ENCODE results near the gene MDK. TPM values are rescaled to one million over a fixed set of nuclear protein-coding genes. Genes with fewer than 3 reads are reported as not detected.
"Not testable (repeated sequence)": the region's sequence is repeated elsewhere in the genome, so short reads cannot be mapped to it uniquely, and the experiment has no call there.

The MDK gene
- total RNA-seq, 2 donors from 2014 or later, result 8.5 to 12.9 TPM

GRCh38 chr11:46369458-46370152 lies 11.9 kb upstream of the MDK start:
- peaks cover 5% of the 10 kb centered on the region for H3K4me1 Mint-ChIP-seq
- ATAC-seq (replicated peaks), result peak; percentile 69
- H3K9me3 Mint-ChIP-seq, result no peaks in the 10 kb centered on the region
- no peaks in the 10 kb centered on the region for H3K27me3 Mint-ChIP-seq
- H3K36me3 Mint-ChIP-seq (ENCODE audit: low read depth), result peaks cover 69% of the 10 kb centered on the region
- H3K4me3 Mint-ChIP-seq, result no peak overlapping the region
- no peak overlapping the region for H3K27ac Mint-ChIP-seq

GRCh38 chr11:46370253-46370652 lies 11.2 kb upstream of the MDK start:
- no peak overlapping the region for H3K27ac Mint-ChIP-seq
- no peaks in the 10 kb centered on the region for H3K4me1 Mint-ChIP-seq
- peaks cover 75% of the 10 kb centered on the region for H3K36me3 Mint-ChIP-seq (ENCODE audit: low read depth)

GRCh38 chr11:46371262-46371661 lies 10.2 kb upstream of the MDK start:
- peaks cover 80% of the 10 kb centered on the region for H3K36me3 Mint-ChIP-seq (ENCODE audit: low read depth)
- not testable (repeated sequence) for H3K27ac Mint-ChIP-seq; H3K4me1 Mint-ChIP-seq; H3K27me3 Mint-ChIP-seq; H3K4me3 Mint-ChIP-seq; ATAC-seq (replicated peaks); H3K9me3 Mint-ChIP-seq

More at GRCh38 chr11:46370253-46370652, 11.2 kb upstream of the MDK start:
- no peak overlapping the region for H3K4me3 Mint-ChIP-seq
- no peak for ATAC-seq (replicated peaks)
- no peaks in the 10 kb centered on the region for H3K27me3 Mint-ChIP-seq
- H3K9me3 Mint-ChIP-seq, result no peaks in the 10 kb centered on the region

- Mint-ChIP-seq H3K36me3 (ENCODE audit: low read depth) (peaks cover 87% of the 10 kb centered on the region), H3K4me3 (no peak overlapping the region), H3K27ac (no peak overlapping the region), H3K27me3 (no peaks in the 10 kb centered on the region), H3K9me3 (no peaks in the 10 kb centered on the region), H3K4me1 (no peaks in the 10 kb centered on the region)
- ATAC-seq (replicated peaks), result no peak
These were observed 9.4 kb upstream of the MDK start for GRCh38 chr11:46372086-46372485.

GRCh38 chr11:46372501-46372900 lies 9.0 kb upstream of the MDK start:
- peaks cover 87% of the 10 kb centered on the region for H3K36me3 Mint-ChIP-seq (ENCODE audit: low read depth)
- H3K4me3 Mint-ChIP-seq; H3K27me3 Mint-ChIP-seq; H3K4me1 Mint-ChIP-seq; ATAC-seq (replicated peaks); H3K27ac Mint-ChIP-seq; H3K9me3 Mint-ChIP-seq: not testable (repeated sequence)

- Mint-ChIP-seq H3K4me1 (peaks cover 4% of the 10 kb centered on the region), H3K4me3 (no peak overlapping the region), H3K27ac (no peak overlapping the region), H3K36me3 (ENCODE audit: low read depth) (peaks cover 81% of the 10 kb centered on the region), H3K27me3 (no peaks in the 10 kb centered on the region), H3K9me3 (no peaks in the 10 kb centered on the region)
- ATAC-seq (replicated peaks), result no peak
These were observed 7.4 kb upstream of the MDK start for GRCh38 chr11:46373787-46374740.

- H3K27ac Mint-ChIP-seq, result no peak overlapping the region
- H3K9me3 Mint-ChIP-seq, result no peaks in the 10 kb centered on the region
- no peak for ATAC-seq (replicated peaks)
- no peak overlapping the region for H3K4me3 Mint-ChIP-seq
- H3K27me3 Mint-ChIP-seq, result no peaks in the 10 kb centered on the region
- peaks cover 73% of the 10 kb centered on the region for H3K36me3 Mint-ChIP-seq (ENCODE audit: low read depth)
- H3K4me1 Mint-ChIP-seq, result peaks cover 4% of the 10 kb centered on the region
These were observed 6.7 kb upstream of the MDK start for GRCh38 chr11:46374815-46375214.

GRCh38 chr11:46375392-46376101 lies 5.9 kb upstream of the MDK start:
- Mint-ChIP-seq H3K4me3 (no peak overlapping the region), H3K27me3 (no peaks in the 10 kb centered on the region), H3K36me3 (ENCODE audit: low read depth) (peaks cover 66% of the 10 kb centered on the region), H3K4me1 (peaks cover 4% of the 10 kb centered on the region), H3K27ac (no peak overlapping the region), H3K9me3 (no peaks in the 10 kb centered on the region)
- no peak for ATAC-seq (replicated peaks)

GRCh38 chr11:46376258-46377050 lies 5.0 kb upstream of the MDK start:
- no peak overlapping the region for H3K4me3 Mint-ChIP-seq
- H3K4me1 Mint-ChIP-seq, result peaks cover 4% of the 10 kb centered on the region
- H3K27me3 Mint-ChIP-seq, result no peaks in the 10 kb centered on the region
- ATAC-seq (replicated peaks), result no peak
- H3K9me3 Mint-ChIP-seq, result no peaks in the 10 kb centered on the region
- H3K27ac Mint-ChIP-seq, result peak overlapping the region; percentile 28
- H3K36me3 Mint-ChIP-seq (ENCODE audit: low read depth), result peaks cover 62% of the 10 kb centered on the region

GRCh38 chr11:46377290-46377689 lies 4.2 kb upstream of the MDK start:
- H3K4me3 Mint-ChIP-seq, result no peak overlapping the region
- peaks cover 4% of the 10 kb centered on the region for H3K4me1 Mint-ChIP-seq
- peaks cover 4% of the 10 kb centered on the region for H3K27me3 Mint-ChIP-seq
- H3K9me3 Mint-ChIP-seq, result no peaks in the 10 kb centered on the region
- no peak overlapping the region for H3K27ac Mint-ChIP-seq
- H3K36me3 Mint-ChIP-seq (ENCODE audit: low read depth), result peaks cover 54% of the 10 kb centered on the region
- ATAC-seq (replicated peaks), result no peak

GRCh38 chr11:46377831-46378230 lies 3.6 kb upstream of the MDK start:
- H3K4me1 Mint-ChIP-seq, result peaks cover 4% of the 10 kb centered on the region
- H3K36me3 Mint-ChIP-seq (ENCODE audit: low read depth), result peaks cover 48% of the 10 kb centered on the region

GRCh38 chr11:46378296-46378695 lies 3.2 kb upstream of the MDK start:
- H3K9me3 Mint-ChIP-seq, result no peaks in the 10 kb centered on the region
- peaks cover 44% of the 10 kb centered on the region for H3K36me3 Mint-ChIP-seq (ENCODE audit: low read depth)
- peaks cover 4% of the 10 kb centered on the region for H3K4me1 Mint-ChIP-seq
- no peak overlapping the region for H3K27ac Mint-ChIP-seq
- peaks cover 4% of the 10 kb centered on the region for H3K27me3 Mint-ChIP-seq
- no peak overlapping the region for H3K4me3 Mint-ChIP-seq
- no peak for ATAC-seq (replicated peaks)

More at GRCh38 chr11:46377831-46378230, 3.6 kb upstream of the MDK start:
- Mint-ChIP-seq H3K27ac (no peak overlapping the region), H3K27me3 (peaks cover 4% of the 10 kb centered on the region), H3K9me3 (no peaks in the 10 kb centered on the region), H3K4me3 (no peak overlapping the region)
- no peak for ATAC-seq (replicated peaks)

GRCh38 chr11:46378811-46379481 lies 2.5 kb upstream of the MDK start:
- Mint-ChIP-seq H3K27ac (no peak overlapping the region), H3K27me3 (peaks cover 4% of the 10 kb centered on the region), H3K4me3 (no peak overlapping the region), H3K36me3 (ENCODE audit: low read depth) (peaks cover 37% of the 10 kb centered on the region), H3K9me3 (no peaks in the 10 kb centered on the region), H3K4me1 (peaks cover 4% of the 10 kb centered on the region)
- ATAC-seq (replicated peaks), result no peak
